SK-N-SH treated with all-trans-retinoic acid at 6 μM for 48 hours (cell line): ENCODE measurements around the gene TANGO6.

ENCODE experiments used
- ARNTL ChIP-seq: fragments of 450-650 bp; formaldehyde crosslinking; IDR thresholded peaks from 2 replicates; pipeline ENCODE4 v1.5.0; 2020; ENCODE audit warnings: low read depth, mild to moderate bottlenecking, moderate library complexity, borderline replicate concordance
- PPARA ChIP-seq: fragments of 250-450 bp; sonication (Bioruptor Pico); IDR thresholded peaks from 2 replicates; pipeline ENCODE4 v1.5.0; 2020; ENCODE audit warnings: mild to moderate bottlenecking, borderline replicate concordance
- RARB ChIP-seq: fragments of 250-450 bp; sonication (Bioruptor Pico); IDR thresholded peaks from 2 replicates; pipeline ENCODE4 v1.8.0; 2021; ENCODE audit warnings: mild to moderate bottlenecking, moderate library complexity
- ZFP30 ChIP-seq: fragments of 450-650 bp; formaldehyde crosslinking; IDR thresholded peaks from 2 replicates; pipeline ENCODE4 v1.5.0; 2022; ENCODE audit warnings: mild to moderate bottlenecking, moderate library complexity
- ZNF70 ChIP-seq: fragments of 450-650 bp; formaldehyde crosslinking; IDR thresholded peaks from 2 replicates; pipeline ENCODE4 v1.5.0; 2020; ENCODE audit warnings: mild to moderate bottlenecking, moderate library complexity
- TF ChIP-seq, protein P1 (sequence below): fragments of 250-450 bp; sonication (Bioruptor Pico); IDR thresholded peaks from 2 replicates; pipeline ENCODE4 v1.8.0; 2020; ENCODE audit warnings: mild to moderate bottlenecking, moderate library complexity, borderline replicate concordance
- TF ChIP-seq, protein P2 (sequence below): fragments of 250-450 bp; sonication (Bioruptor Pico); IDR thresholded peaks from 2 replicates; pipeline ENCODE4 v1.5.1; 2020; ENCODE audit warnings: low read depth, mild to moderate bottlenecking, moderate library complexity

DNA sequence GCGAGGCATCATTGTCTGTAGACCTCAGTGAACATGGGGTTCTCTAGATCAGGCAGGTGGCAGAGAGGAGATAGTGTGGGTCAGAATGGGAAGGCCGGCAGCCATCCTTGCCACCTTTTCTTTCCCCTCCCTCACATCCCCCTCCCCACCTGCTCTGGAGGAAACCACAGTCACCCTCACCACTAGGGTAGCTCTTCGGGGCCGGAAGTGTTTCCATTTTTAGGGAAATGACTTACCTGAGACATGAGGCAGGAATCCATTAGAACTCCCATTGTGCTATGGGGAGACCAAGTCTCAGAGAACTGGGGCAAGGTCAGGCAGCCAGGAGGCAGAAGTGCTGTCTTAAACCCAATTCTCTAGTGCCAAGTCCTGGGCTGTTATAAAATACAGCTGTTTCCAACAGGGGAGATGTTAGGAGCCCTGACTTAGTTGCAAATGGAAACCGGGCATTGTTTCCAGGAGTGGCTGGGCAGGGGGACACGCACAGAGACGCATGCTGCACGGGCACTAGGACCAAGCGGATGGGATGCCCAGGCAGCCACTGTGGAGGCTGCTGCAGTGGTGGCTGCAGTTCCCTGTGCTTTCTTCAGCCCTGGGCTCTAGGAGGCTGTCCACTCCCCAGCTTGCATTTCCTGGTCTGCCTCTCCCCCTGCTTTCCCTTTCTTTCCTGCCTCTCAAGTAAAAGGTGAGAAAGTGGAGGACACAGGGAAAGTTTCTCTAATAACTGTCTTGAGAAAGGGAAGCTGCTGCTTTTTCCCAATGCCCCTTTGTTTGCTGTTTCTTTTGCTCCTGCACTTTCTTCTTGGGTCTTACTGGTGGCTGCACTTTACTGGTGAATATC is 265.0 kb downstream of the TANGO6 start:
- TF ChIP-seq, protein P1, sequence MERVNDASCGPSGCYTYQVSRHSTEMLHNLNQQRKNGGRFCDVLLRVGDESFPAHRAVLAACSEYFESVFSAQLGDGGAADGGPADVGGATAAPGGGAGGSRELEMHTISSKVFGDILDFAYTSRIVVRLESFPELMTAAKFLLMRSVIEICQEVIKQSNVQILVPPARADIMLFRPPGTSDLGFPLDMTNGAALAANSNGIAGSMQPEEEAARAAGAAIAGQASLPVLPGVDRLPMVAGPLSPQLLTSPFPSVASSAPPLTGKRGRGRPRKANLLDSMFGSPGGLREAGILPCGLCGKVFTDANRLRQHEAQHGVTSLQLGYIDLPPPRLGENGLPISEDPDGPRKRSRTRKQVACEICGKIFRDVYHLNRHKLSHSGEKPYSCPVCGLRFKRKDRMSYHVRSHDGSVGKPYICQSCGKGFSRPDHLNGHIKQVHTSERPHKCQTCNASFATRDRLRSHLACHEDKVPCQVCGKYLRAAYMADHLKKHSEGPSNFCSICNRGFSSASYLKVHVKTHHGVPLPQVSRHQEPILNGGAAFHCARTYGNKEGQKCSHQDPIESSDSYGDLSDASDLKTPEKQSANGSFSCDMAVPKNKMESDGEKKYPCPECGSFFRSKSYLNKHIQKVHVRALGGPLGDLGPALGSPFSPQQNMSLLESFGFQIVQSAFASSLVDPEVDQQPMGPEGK (CRISPR knock-in tag): no peak
- TF ChIP-seq, protein P2, sequence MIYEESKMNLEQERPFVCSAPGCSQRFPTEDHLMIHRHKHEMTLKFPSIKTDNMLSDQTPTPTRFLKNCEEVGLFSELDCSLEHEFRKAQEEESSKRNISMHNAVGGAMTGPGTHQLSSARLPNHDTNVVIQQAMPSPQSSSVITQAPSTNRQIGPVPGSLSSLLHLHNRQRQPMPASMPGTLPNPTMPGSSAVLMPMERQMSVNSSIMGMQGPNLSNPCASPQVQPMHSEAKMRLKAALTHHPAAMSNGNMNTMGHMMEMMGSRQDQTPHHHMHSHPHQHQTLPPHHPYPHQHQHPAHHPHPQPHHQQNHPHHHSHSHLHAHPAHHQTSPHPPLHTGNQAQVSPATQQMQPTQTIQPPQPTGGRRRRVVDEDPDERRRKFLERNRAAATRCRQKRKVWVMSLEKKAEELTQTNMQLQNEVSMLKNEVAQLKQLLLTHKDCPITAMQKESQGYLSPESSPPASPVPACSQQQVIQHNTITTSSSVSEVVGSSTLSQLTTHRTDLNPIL: no peak
- no peak for TF ChIP-seq RARB (CRISPR knock-in tag)
- TF ChIP-seq ZNF70 (CRISPR knock-in tag): no peak
- no peak for TF ChIP-seq ARNTL (CRISPR knock-in tag)
- no peak for TF ChIP-seq PPARA (CRISPR knock-in tag)
- TF ChIP-seq ZFP30: no peak
